Naive thymus-derived CD4-positive, alpha-beta T cell (primary cell): ENCODE results near the gene TRIM58. TPM values are rescaled to one million over a fixed set of nuclear protein-coding genes. Genes with fewer than 3 reads are reported as not detected.

Source experiments
- ATAC-seq: fragments of 150-1000 bp; cut with Tn5 transposase; 2 replicates; pipeline ENCODE4 v1.10.0; 2021; ENCODE audit warnings: mild to moderate bottlenecking, moderate library complexity
- CTCF ChIA-PET: fragments of 350-600 bp; sonication (Branson Sonifier 250); formaldehyde crosslinking; loops from one replicate; lab custom pipeline; 2021; ENCODE audit warnings: antibody characterized with exemption; lab: Charles Lee
- POLR2A ChIA-PET: fragments of 350-600 bp; sonication (Branson Sonifier 250); formaldehyde crosslinking; loops from one replicate; lab custom pipeline; 2021; ENCODE audit warnings: antibody characterized with exemption, inconsistent platforms; lab: Charles Lee
- DNase-seq, 9 donors: peaks; one replicate each; pipeline versions ENCODE4 v3.0.0 to v3.0.0-alpha.2; 2020 to 2022; ENCODE audit warnings: mixed read lengths in 1 of 9
- H3K27ac ChIP-seq: one replicate; pipeline ENCODE4 v1.7.0; 2013; ENCODE audit warnings: mild to moderate bottlenecking, low read depth, low read length, moderate library complexity
- H3K27me3 ChIP-seq, 2 donors: one replicate each; pipeline ENCODE4 v1.7.0; 2013; ENCODE audit warnings: low read length in 2 of 2, mild to moderate bottlenecking in 2 of 2, moderate library complexity in 2 of 2; ENCODE audit not compliant: control insufficient read depth in 2 of 2, insufficient read depth in 2 of 2
- H3K36me3 ChIP-seq, 3 experiments: 1 replicate in 2 of 3; 2 replicates in 1 of 3; pipeline ENCODE4 v1.7.0; 2013; ENCODE audit warnings: low read length in 3 of 3, mild to moderate bottlenecking in 3 of 3, moderate library complexity in 1 of 3; ENCODE audit not compliant: insufficient read depth in 3 of 3, control insufficient read depth in 2 of 3
- H3K4me1 ChIP-seq, 2 donors: one replicate each; pipeline ENCODE4 v1.7.0; 2013; ENCODE audit warnings: low read length in 2 of 2, mild to moderate bottlenecking in 2 of 2, moderate library complexity in 1 of 2; ENCODE audit not compliant: control insufficient read depth in 2 of 2, insufficient read depth in 2 of 2
- H3K4me3 ChIP-seq: 2 replicates; pipeline ENCODE4 v1.7.0; 2013; ENCODE audit warnings: mild to moderate bottlenecking, low read length
- H3K9me3 ChIP-seq, 3 experiments: 1 replicate in 2 of 3; 2 replicates in 1 of 3; pipeline ENCODE4 v1.7.0; 2013; ENCODE audit warnings: low read length in 3 of 3; ENCODE audit not compliant: control insufficient read depth in 2 of 3
- H3K27ac Mint-ChIP-seq, 9 donors: one replicate each; pipeline ENCODE4 v1.8.0; 2020 to 2022; ENCODE audit warnings: mixed read lengths in 9 of 9, mild to moderate bottlenecking in 8 of 9, moderate library complexity in 5 of 9, inconsistent platforms in 2 of 9
- H3K27me3 Mint-ChIP-seq, 5 donors: one replicate each; pipeline ENCODE4 v1.8.0; 2021 to 2022; ENCODE audit warnings: mixed read lengths in 5 of 5, mild to moderate bottlenecking in 1 of 5
- H3K36me3 Mint-ChIP-seq, 5 donors: one replicate each; pipeline ENCODE4 v1.8.0; 2020 to 2022; ENCODE audit warnings: mixed read lengths in 5 of 5, mild to moderate bottlenecking in 3 of 5, inconsistent platforms in 1 of 5
- H3K4me1 Mint-ChIP-seq, 7 donors: one replicate each; pipeline ENCODE4 v1.8.0; 2020 to 2022; ENCODE audit warnings: mixed read lengths in 7 of 7, mild to moderate bottlenecking in 3 of 7, inconsistent platforms in 1 of 7
- H3K4me3 Mint-ChIP-seq, 10 donors: one replicate each; pipeline ENCODE4 v1.8.0; 2020 to 2022; ENCODE audit warnings: mild to moderate bottlenecking in 10 of 10, mixed read lengths in 10 of 10, moderate library complexity in 6 of 10, inconsistent platforms in 2 of 10
- H3K9me3 Mint-ChIP-seq, 11 donors: one replicate each; pipeline ENCODE4 v1.8.0; 2020 to 2022; ENCODE audit warnings: mixed read lengths in 11 of 11, mild to moderate bottlenecking in 4 of 11, inconsistent platforms in 1 of 11, moderate library complexity in 1 of 11
- intact Hi-C, 2 donors: fragments of 100-400 bp; cut with micrococcal nuclease; formaldehyde crosslinking; loops; one replicate each; pipeline ENCODE4 v1.15.1; 2023
- polyA plus RNA-seq, 2 donors: library from polyadenylated mRNA; unstranded; fragments of 300-500 nt; fragmentation: Illumina TruSeq; gene quantifications; one replicate each; pipeline ENCODE4 v1.2.3, GENCODE V29; 2021
- total RNA-seq, 6 experiments: library from RNA in 5 of 6; stranded (reverse) in 5 of 6; gene quantifications; 1 replicate in 5 of 6; 2 replicates in 1 of 6; pipeline ENCODE4 v1.2.3 and lab custom pipeline; 2021 to 2026

The TRIM58 gene
- total and polyA plus RNA-seq, 7 experiments from 2014 or later, result 0.15 to 2.1 (median 0.24) TPM; not detected in 1

DNA sequence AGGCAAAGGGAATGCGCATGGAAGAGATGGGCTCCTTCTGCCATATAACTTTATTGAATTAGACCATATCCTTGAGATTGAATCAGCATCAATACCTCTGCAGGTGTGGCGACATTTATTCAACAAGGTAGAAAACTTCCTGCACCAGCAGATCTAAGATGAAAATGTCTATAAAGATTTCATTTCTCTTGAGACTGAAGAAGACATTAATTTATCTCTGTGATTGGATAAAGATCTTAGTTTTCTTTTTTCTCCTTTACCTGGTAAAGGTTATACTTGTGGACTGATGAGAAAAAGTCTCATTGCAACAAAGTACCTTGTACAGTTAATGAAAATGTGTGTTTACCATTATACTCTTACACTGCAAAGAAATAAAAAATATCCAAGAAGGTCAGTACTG is 63.0 kb downstream of the TRIM58 start, which contains the start of gene OR2T8:
TSS of gene OR2T8 (plus strand) at position 301 of the 400 bp plus-strand sequence. CDS start 766 bp downstream, outside the sequence.
- ATAC-seq (no peak), DNase-seq (no peak)
- H3K36me3 ChIP-seq, result no peaks in the 10 kb centered on the region
- H3K27ac ChIP-seq, result no peak within 1 kb of the TSS
- POLR2A ChIA-PET, result no interaction called here
- no peaks in the 10 kb centered on the region for H3K27me3 ChIP-seq
- peaks cover 0 to 27% (median 11%) of the 10 kb centered on the region in 5 donors for H3K27me3 Mint-ChIP-seq
- H3K9me3 Mint-ChIP-seq, result no peaks in the 10 kb centered on the region
- H3K4me3 ChIP-seq, result no peak within 1 kb of the TSS
- intact Hi-C loops, result no loop called here
- no peaks in the 10 kb centered on the region for H3K9me3 ChIP-seq
- no peak within 1 kb of the TSS for H3K4me3 Mint-ChIP-seq
- no peak within 1 kb of the TSS for H3K27ac Mint-ChIP-seq
- H3K4me1 Mint-ChIP-seq, result no peaks in the 10 kb centered on the region
- no peaks in the 10 kb centered on the region for H3K36me3 Mint-ChIP-seq
- CTCF ChIA-PET, result no interaction called here
- H3K4me1 ChIP-seq, result no peaks in the 10 kb centered on the region

DNA sequence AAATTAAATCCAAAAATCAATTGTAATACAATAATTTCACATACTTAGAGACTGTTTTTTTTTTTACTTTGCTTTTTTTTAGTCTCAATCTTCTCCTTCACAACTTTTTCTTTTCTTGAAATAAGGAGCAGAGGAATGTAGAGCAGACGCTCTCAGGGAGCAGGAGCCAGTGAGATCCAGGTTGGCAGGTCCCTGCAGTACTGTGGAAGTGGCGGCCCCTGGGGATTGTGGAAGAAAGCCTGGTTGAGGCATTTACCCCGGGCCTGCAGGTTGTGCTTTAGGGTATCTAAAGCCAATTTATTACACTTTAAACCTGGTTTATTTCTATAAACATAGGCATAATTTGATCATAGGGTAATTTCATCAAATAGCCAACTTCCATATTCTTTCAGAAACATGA is 67.0 kb downstream of the TRIM58 start:
- DNase-seq, result no peak
- H3K9me3 Mint-ChIP-seq, result no peaks in the 10 kb centered on the region
- Histone ChIP-seq H3K4me1 (no peaks in the 10 kb centered on the region), H3K36me3 (no peaks in the 10 kb centered on the region), H3K4me3 (no peak overlapping the region), H3K27me3 (no peaks in the 10 kb centered on the region), H3K9me3 (no peaks in the 10 kb centered on the region), H3K27ac (no peak overlapping the region)
- intact Hi-C loops, result no loop called here
- ChIA-PET POLR2A (no interaction called here), CTCF (no interaction called here)
- H3K4me1 Mint-ChIP-seq, result no peaks in the 10 kb centered on the region
- no peak overlapping the region for H3K27ac Mint-ChIP-seq
- peaks cover 0 to 14% (median 3%) of the 10 kb centered on the region in 5 donors for H3K27me3 Mint-ChIP-seq
- ATAC-seq, result no peak
- H3K4me3 Mint-ChIP-seq, result no peak overlapping the region
- no peaks in the 10 kb centered on the region for H3K36me3 Mint-ChIP-seq

DNA sequence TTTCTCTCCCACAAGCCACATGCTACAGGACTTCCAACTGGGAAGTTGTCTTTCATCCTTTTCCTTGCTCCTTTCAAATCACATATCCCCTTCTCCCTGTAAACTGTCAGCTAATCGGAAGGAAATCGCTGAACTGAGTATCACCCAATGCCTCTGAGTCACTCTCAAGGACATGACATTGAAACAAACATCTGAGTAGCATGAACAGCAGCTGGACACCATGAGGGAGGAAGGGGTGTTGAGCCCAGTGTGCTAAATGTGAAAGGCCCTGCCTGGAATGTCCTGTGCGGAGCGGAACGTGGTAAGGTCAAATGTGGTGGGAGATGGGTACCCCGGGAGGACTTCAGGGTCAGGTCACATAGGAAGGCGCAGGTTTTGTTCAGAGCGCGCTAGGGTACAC is 67.9 kb downstream of the TRIM58 start, which contains the start of gene OR2AJ1:
TSS of gene OR2AJ1 (plus strand) at position 22 of the 400 bp plus-strand sequence. CDS start 8,880 bp downstream, outside the sequence.
- ATAC-seq (no peak), DNase-seq (no peak)
- no peaks in the 10 kb centered on the region for H3K36me3 ChIP-seq
- H3K4me3 ChIP-seq, result no peak within 1 kb of the TSS
- Mint-ChIP-seq H3K4me1 (no peaks in the 10 kb centered on the region), H3K36me3 (no peaks in the 10 kb centered on the region), H3K4me3 (no peak within 1 kb of the TSS), H3K27ac (no peak within 1 kb of the TSS), H3K9me3 (no peaks in the 10 kb centered on the region), H3K27me3 (peaks cover 0 to 13% (median 3%) of the 10 kb centered on the region in 5 donors)
- no peaks in the 10 kb centered on the region for H3K4me1 ChIP-seq
- H3K27me3 ChIP-seq, result no peaks in the 10 kb centered on the region
- CTCF ChIA-PET, result no interaction called here
- no peaks in the 10 kb centered on the region for H3K9me3 ChIP-seq
- no peak within 1 kb of the TSS for H3K27ac ChIP-seq
- POLR2A ChIA-PET, result no interaction called here
- intact Hi-C loops, result no loop called here

Other genes starting within 250 kb of the TRIM58 start
- not detected for gene OR13G1, start 177.4 kb upstream of the TRIM58 start, total RNA-seq
- not detected for gene OR13G1, start 177.4 kb upstream of the TRIM58 start, polyA plus RNA-seq
- not detected for gene OR6F1, start 140.5 kb upstream of the TRIM58 start, total RNA-seq
- not detected for gene OR6F1, start 140.5 kb upstream of the TRIM58 start, polyA plus RNA-seq
- not detected for gene OR14K1, start 118.6 kb upstream of the TRIM58 start, total RNA-seq
- gene OR14K1, start 118.6 kb upstream of the TRIM58 start, polyA plus RNA-seq, result not detected
- not detected for gene OR14A2, start 109.0 kb upstream of the TRIM58 start, total RNA-seq
- not detected for gene OR14A2, start 109.0 kb upstream of the TRIM58 start, polyA plus RNA-seq
- not detected for gene OR1C1, start 96.6 kb upstream of the TRIM58 start, total RNA-seq
- gene OR1C1, start 96.6 kb upstream of the TRIM58 start, polyA plus RNA-seq, result not detected
- not detected for gene OR14A16, start 33.1 kb upstream of the TRIM58 start, total RNA-seq
- not detected for gene OR14A16, start 33.1 kb upstream of the TRIM58 start, polyA plus RNA-seq
- gene OR11L1, start 15.3 kb upstream of the TRIM58 start, total RNA-seq, result not detected
- not detected for gene OR11L1, start 15.3 kb upstream of the TRIM58 start, polyA plus RNA-seq
- under 1 TPM in 2 of 5 experiments, not detected in 3; 0.31 to 0.83 TPM for gene OR2W3, start 38.4 kb downstream of the TRIM58 start, total RNA-seq
- not detected for gene OR2W3, start 38.4 kb downstream of the TRIM58 start, polyA plus RNA-seq
- gene OR2T8, start 63.1 kb downstream of the TRIM58 start, total RNA-seq, result not detected
- not detected for gene OR2T8, start 63.1 kb downstream of the TRIM58 start, polyA plus RNA-seq
- not detected for gene OR2AJ1, start 67.7 kb downstream of the TRIM58 start, total RNA-seq
- not detected for gene OR2AJ1, start 67.7 kb downstream of the TRIM58 start, polyA plus RNA-seq
- gene OR2L8, start 91.7 kb downstream of the TRIM58 start, total RNA-seq, result 1 to 10 TPM in 1 of 5 experiments, under 1 TPM in 2, not detected in 2; 0.66 to 1.4 (median 0.94) TPM
- gene OR2L8, start 91.7 kb downstream of the TRIM58 start, polyA plus RNA-seq, result not detected
- gene OR2AK2, start 108.0 kb downstream of the TRIM58 start, total RNA-seq, result under 1 TPM in 4 of 5 experiments, not detected in 1; 0.22 to 0.65 (median 0.48) TPM
- not detected for gene OR2AK2, start 108.0 kb downstream of the TRIM58 start, polyA plus RNA-seq
- under 1 TPM in 4 of 5 experiments, not detected in 1; 0.10 to 0.51 (median 0.26) TPM for gene OR2L5, start 156.5 kb downstream of the TRIM58 start, total RNA-seq
- not detected for gene OR2L5, start 156.5 kb downstream of the TRIM58 start, polyA plus RNA-seq
- under 1 TPM; 0.17 to 0.64 (median 0.32) TPM for gene OR2L2, start 172.9 kb downstream of the TRIM58 start, total RNA-seq
- gene OR2L2, start 172.9 kb downstream of the TRIM58 start, polyA plus RNA-seq, result under 1 TPM; 0.33 to 0.36 TPM
- under 1 TPM in 2 of 5 experiments, not detected in 3; 0.17 to 0.27 TPM for gene OR2L3, start 189.6 kb downstream of the TRIM58 start, total RNA-seq
- not detected for gene OR2L3, start 189.6 kb downstream of the TRIM58 start, polyA plus RNA-seq
- gene OR2L13, start 238.0 kb downstream of the TRIM58 start, total RNA-seq, result under 1 TPM in 2 of 5 experiments, not detected in 3; 0.21 to 0.24 TPM
- under 1 TPM in 1 of 2 donors, not detected in 1; 0.17 TPM for gene OR2L13, start 238.0 kb downstream of the TRIM58 start, polyA plus RNA-seq